WTC11 (cell line): ENCODE results near the gene ACAD9. TPM values are rescaled to one million over a fixed set of nuclear protein-coding genes. Genes with fewer than 3 reads are reported as not detected.

Experiments used
- ATAC-seq: fragments of 200-7000 bp; cut with Tn5 transposase; 2 replicates; pipeline ENCODE4 v1.10.0; 2021; ENCODE audit warnings: mild to moderate bottlenecking, moderate library complexity
- CTCF ChIA-PET: fragments of 300-600 bp; sonication (Branson Sonifier 250); formaldehyde crosslinking; loops from one replicate; lab custom pipeline; 2021; ENCODE audit warnings: antibody characterized with exemption; lab: Charles Lee
- POLR2A ChIA-PET: fragments of 350-600 bp; sonication (Branson Sonifier 250); formaldehyde crosslinking; loops from one replicate; lab custom pipeline; 2021; ENCODE audit warnings: antibody characterized with exemption; lab: Charles Lee
- DNase-seq: peaks from one replicate; pipeline ENCODE4 v3.0.0; 2021; ENCODE audit warnings: low spot score
- H3K27ac Mint-ChIP-seq: 2 replicates; pipeline ENCODE4 v1.8.0; 2021; ENCODE audit warnings: mixed read lengths
- H3K27me3 Mint-ChIP-seq: 2 replicates; pipeline ENCODE4 v1.8.0; 2021; ENCODE audit warnings: low read depth, mild to moderate bottlenecking, moderate library complexity, mixed read lengths
- H3K36me3 Mint-ChIP-seq: 2 replicates; pipeline ENCODE4 v1.8.0; 2021; ENCODE audit warnings: mixed read lengths
- H3K4me1 Mint-ChIP-seq: 2 replicates; pipeline ENCODE4 v1.8.0; 2022; ENCODE audit warnings: mixed read lengths
- H3K4me3 Mint-ChIP-seq: 2 replicates; pipeline ENCODE4 v1.8.0; 2021; ENCODE audit warnings: mild to moderate bottlenecking, moderate library complexity, mixed read lengths
- H3K9me3 Mint-ChIP-seq: 2 replicates; pipeline ENCODE4 v1.8.0; 2021; ENCODE audit warnings: mixed read lengths
- CREB1 ChIP-seq: sonication (generic); formaldehyde crosslinking; IDR thresholded peaks from 2 replicates; pipeline ENCODE4 v1.8.0; 2023; ENCODE audit warnings: mild to moderate bottlenecking, missing genetic modification reagents
- E2F4 ChIP-seq: sonication (generic); formaldehyde crosslinking; IDR thresholded peaks from 2 replicates; pipeline ENCODE4 v1.8.1; 2022; ENCODE audit warnings: low read depth, mild to moderate bottlenecking, moderate library complexity, missing genetic modification reagents, borderline replicate concordance
- ELF4 ChIP-seq: sonication (generic); formaldehyde crosslinking; IDR thresholded peaks from 2 replicates; pipeline ENCODE4 v1.8.1; 2022; ENCODE audit warnings: low read depth, mild to moderate bottlenecking, moderate library complexity, missing genetic modification reagents
- ETV6 ChIP-seq: sonication (generic); formaldehyde crosslinking; IDR thresholded peaks from 2 replicates; pipeline ENCODE4 v1.8.1; 2022; ENCODE audit warnings: mild to moderate bottlenecking, missing genetic modification reagents
- FOXJ3 ChIP-seq: sonication (generic); formaldehyde crosslinking; IDR thresholded peaks from 2 replicates; pipeline ENCODE4 v1.9.0; 2021; ENCODE audit warnings: missing genetic modification reagents, mild to moderate bottlenecking, borderline replicate concordance
- FOXK1 ChIP-seq: sonication (generic); formaldehyde crosslinking; IDR thresholded peaks from 2 replicates; pipeline ENCODE4 v1.8.0; 2022; ENCODE audit warnings: mild to moderate bottlenecking, moderate library complexity, missing genetic modification reagents
- GRHL2 ChIP-seq: fragments of 250-450 bp; sonication (Bioruptor Pico); IDR thresholded peaks from 2 replicates; pipeline ENCODE4 v1.8.0; 2022; ENCODE audit warnings: mild to moderate bottlenecking, moderate library complexity; ENCODE audit not compliant: insufficient replicate concordance, severe bottlenecking
- HMGA2 ChIP-seq: fragments of 250-450 bp; sonication (Bioruptor Pico); IDR thresholded peaks from 2 replicates; pipeline ENCODE4 v1.4.0; 2021; ENCODE audit warnings: mild to moderate bottlenecking, moderate library complexity
- JUN ChIP-seq: sonication (generic); formaldehyde crosslinking; IDR thresholded peaks from 2 replicates; pipeline ENCODE4 v1.8.0; 2023; ENCODE audit warnings: mild to moderate bottlenecking, missing genetic modification reagents
- KAT7 ChIP-seq: sonication (generic); formaldehyde crosslinking; IDR thresholded peaks from 2 replicates; pipeline ENCODE4 v1.8.1; 2023; ENCODE audit warnings: missing genetic modification reagents, mild to moderate bottlenecking, borderline replicate concordance
- NFE2L1 ChIP-seq: sonication (generic); formaldehyde crosslinking; IDR thresholded peaks from 2 replicates; pipeline ENCODE4 v1.8.1; 2023; ENCODE audit warnings: missing genetic modification reagents
- NFYB ChIP-seq: sonication (generic); formaldehyde crosslinking; conservative IDR thresholded peaks from 2 replicates; pipeline ENCODE4 v1.8.0; 2022; ENCODE audit warnings: low read depth, missing genetic modification reagents
- SMAD3 ChIP-seq: sonication (generic); formaldehyde crosslinking; IDR thresholded peaks from 2 replicates; pipeline ENCODE4 v1.8.0; 2022; ENCODE audit warnings: missing genetic modification reagents, mild to moderate bottlenecking, borderline replicate concordance
- TEAD1 ChIP-seq: sonication (generic); formaldehyde crosslinking; IDR thresholded peaks from 2 replicates; pipeline ENCODE4 v1.8.0; 2022; ENCODE audit warnings: mild to moderate bottlenecking, missing genetic modification reagents
- USF2 ChIP-seq: sonication (generic); formaldehyde crosslinking; IDR thresholded peaks from 2 replicates; pipeline ENCODE4 v1.8.1; 2023; ENCODE audit warnings: mild to moderate bottlenecking, missing genetic modification reagents, moderate library complexity
- ZNF219 ChIP-seq: sonication (generic); formaldehyde crosslinking; IDR thresholded peaks from 2 replicates; pipeline ENCODE4 v1.8.0; 2023; ENCODE audit warnings: missing genetic modification reagents, mild to moderate bottlenecking, borderline replicate concordance
- ZNF232 ChIP-seq: sonication (generic); formaldehyde crosslinking; IDR thresholded peaks from 2 replicates; pipeline ENCODE4 v1.8.0; 2022; ENCODE audit warnings: mild to moderate bottlenecking, missing genetic modification reagents
- ZNF281 ChIP-seq: sonication (generic); formaldehyde crosslinking; IDR thresholded peaks from 2 replicates; pipeline ENCODE4 v1.8.0; 2023; ENCODE audit warnings: mild to moderate bottlenecking, missing genetic modification reagents
- ZNF423 ChIP-seq: fragments of 250-450 bp; sonication (Bioruptor Pico); IDR thresholded peaks from 2 replicates; pipeline ENCODE4 v2.1.2; 2022; ENCODE audit warnings: mild to moderate bottlenecking, moderate library complexity
- ZNF425 ChIP-seq: fragments of 250-450 bp; sonication (Bioruptor Pico); conservative IDR thresholded peaks from 2 replicates; pipeline ENCODE4 v1.9.0; 2021; ENCODE audit warnings: mild to moderate bottlenecking
- total RNA-seq: library from RNA; stranded (reverse); gene quantifications from 3 replicates; pipeline ENCODE4 v1.2.3, GENCODE V29; 2021
- TF ChIP-seq, protein P1 (sequence below): sonication (generic); formaldehyde crosslinking; IDR thresholded peaks from 2 replicates; pipeline ENCODE4 v1.8.1; 2023; ENCODE audit warnings: mild to moderate bottlenecking, missing genetic modification reagents
- TF ChIP-seq, protein P2 (sequence below): fragments of 250-450 bp; sonication (Bioruptor Pico); IDR thresholded peaks from 2 replicates; pipeline ENCODE4 v1.9.0; 2021; ENCODE audit warnings: moderate library complexity, mild to moderate bottlenecking, inconsistent platforms, borderline replicate concordance
- TF ChIP-seq, protein P3 (sequence below): sonication (generic); formaldehyde crosslinking; IDR thresholded peaks from 2 replicates; pipeline ENCODE4 v1.8.0; 2022; ENCODE audit warnings: mild to moderate bottlenecking, missing genetic modification reagents
- TF ChIP-seq, protein P4 (sequence below): sonication (generic); formaldehyde crosslinking; IDR thresholded peaks from 2 replicates; pipeline ENCODE4 v1.8.1; 2023; ENCODE audit warnings: mild to moderate bottlenecking, moderate library complexity, missing genetic modification reagents

The ACAD9 gene
- total RNA-seq, 1 experiment from 2014 or later = 31.2 TPM

DNA sequence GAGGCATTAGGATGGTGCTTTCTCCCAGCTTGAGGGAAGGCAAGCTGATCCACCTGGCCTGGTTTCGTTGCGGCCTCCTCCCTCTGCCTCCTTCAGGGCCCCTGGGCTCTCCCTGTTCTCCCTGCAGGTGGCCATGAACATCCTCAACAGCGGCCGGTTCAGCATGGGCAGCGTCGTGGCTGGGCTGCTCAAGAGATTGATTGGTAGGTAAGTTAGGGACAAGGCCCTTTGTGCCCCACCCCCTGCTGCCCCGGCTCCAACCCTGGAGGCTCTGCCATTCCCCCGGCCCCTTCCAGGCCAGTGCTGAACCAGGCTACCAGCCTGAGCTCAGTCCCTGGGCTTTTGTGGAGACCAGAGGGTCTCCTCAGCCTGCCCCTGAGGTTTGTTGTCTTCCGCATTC, 23.0 kb downstream of the ACAD9 start:
- POLR2A ChIA-PET = no interaction called here

DNA sequence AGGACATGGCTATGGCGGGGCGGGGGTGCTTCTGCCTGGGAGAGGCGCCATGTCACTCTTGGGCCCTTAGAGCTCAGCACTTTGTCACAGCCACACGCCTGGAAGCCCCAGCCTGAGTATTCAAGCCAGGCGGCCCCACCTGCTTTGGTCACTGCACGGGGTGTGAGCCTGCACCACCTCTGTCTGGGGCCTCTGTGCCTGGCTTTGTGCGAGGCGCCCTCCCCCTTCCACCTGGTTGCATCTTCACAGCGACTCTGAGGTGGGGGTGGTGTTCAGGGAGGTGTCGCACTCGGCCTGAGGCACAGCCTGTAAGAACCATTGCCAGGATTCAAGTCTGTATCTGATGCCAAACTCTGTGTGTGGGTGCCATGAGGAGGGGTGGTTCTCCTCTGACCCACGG, 24.1 kb downstream of the ACAD9 start:
- CTCF ChIA-PET = no interaction called here
- no peak overlapping the region for H3K27ac Mint-ChIP-seq
- H3K36me3 Mint-ChIP-seq = peaks cover 47% of the 10 kb centered on the region
- no peak overlapping the region for H3K4me3 Mint-ChIP-seq
- H3K9me3 Mint-ChIP-seq = no peaks in the 10 kb centered on the region
- H3K27me3 Mint-ChIP-seq = no peaks in the 10 kb centered on the region
- no peaks in the 10 kb centered on the region for H3K4me1 Mint-ChIP-seq
- ATAC-seq (no peak), DNase-seq (no peak)
- POLR2A ChIA-PET = no interaction called here
- TF ChIP-seq TEAD1 (CRISPR knock-in tag) = no peak
- no peak for TF ChIP-seq USF2 (CRISPR knock-in tag)
- TF ChIP-seq HMGA2 = no peak
- TF ChIP-seq NFYB (CRISPR knock-in tag) = no peak
- TF ChIP-seq ZNF281 (CRISPR knock-in tag) = no peak
- TF ChIP-seq NFE2L1 (CRISPR knock-in tag) = no peak
- no peak for TF ChIP-seq ZNF425 (CRISPR knock-in tag)
- no peak for TF ChIP-seq KAT7 (CRISPR knock-in tag)
- TF ChIP-seq FOXK1 (CRISPR knock-in tag) = no peak
- no peak for TF ChIP-seq E2F4 (CRISPR knock-in tag)
- no peak for TF ChIP-seq ZNF423 (CRISPR knock-in tag)
- TF ChIP-seq, protein P1, sequence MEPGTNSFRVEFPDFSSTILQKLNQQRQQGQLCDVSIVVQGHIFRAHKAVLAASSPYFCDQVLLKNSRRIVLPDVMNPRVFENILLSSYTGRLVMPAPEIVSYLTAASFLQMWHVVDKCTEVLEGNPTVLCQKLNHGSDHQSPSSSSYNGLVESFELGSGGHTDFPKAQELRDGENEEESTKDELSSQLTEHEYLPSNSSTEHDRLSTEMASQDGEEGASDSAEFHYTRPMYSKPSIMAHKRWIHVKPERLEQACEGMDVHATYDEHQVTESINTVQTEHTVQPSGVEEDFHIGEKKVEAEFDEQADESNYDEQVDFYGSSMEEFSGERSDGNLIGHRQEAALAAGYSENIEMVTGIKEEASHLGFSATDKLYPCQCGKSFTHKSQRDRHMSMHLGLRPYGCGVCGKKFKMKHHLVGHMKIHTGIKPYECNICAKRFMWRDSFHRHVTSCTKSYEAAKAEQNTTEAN (CRISPR knock-in tag) = no peak
- TF ChIP-seq ZNF232 = no peak
- TF ChIP-seq CREB1 (CRISPR knock-in tag) = no peak
- TF ChIP-seq, protein P2, sequence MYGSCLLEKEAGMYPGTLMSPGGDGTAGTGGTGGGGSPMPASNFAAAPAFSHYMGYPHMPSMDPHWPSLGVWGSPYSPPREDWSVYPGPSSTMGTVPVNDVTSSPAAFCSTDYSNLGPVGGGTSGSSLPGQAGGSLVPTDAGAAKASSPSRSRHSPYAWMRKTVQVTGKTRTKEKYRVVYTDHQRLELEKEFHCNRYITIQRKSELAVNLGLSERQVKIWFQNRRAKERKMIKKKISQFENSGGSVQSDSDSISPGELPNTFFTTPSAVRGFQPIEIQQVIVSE = no peak
- TF ChIP-seq, protein P3, sequence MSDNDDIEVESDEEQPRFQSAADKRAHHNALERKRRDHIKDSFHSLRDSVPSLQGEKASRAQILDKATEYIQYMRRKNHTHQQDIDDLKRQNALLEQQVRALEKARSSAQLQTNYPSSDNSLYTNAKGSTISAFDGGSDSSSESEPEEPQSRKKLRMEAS (CRISPR knock-in tag) = no peak
- no peak for TF ChIP-seq GRHL2 (CRISPR knock-in tag)

More for the DNA sequence above, 23.0 kb downstream of the ACAD9 start:
- Mint-ChIP-seq H3K27me3 (no peaks in the 10 kb centered on the region), H3K4me3 (no peak overlapping the region), H3K27ac (no peak overlapping the region), H3K36me3 (peaks cover 55% of the 10 kb centered on the region), H3K4me1 (no peaks in the 10 kb centered on the region), H3K9me3 (no peaks in the 10 kb centered on the region)
- DNase-seq = no peak
- no peak for TF ChIP-seq FOXJ3 (CRISPR knock-in tag)
- TF ChIP-seq SMAD3 (CRISPR knock-in tag) = no peak
- TF ChIP-seq, protein P4, sequence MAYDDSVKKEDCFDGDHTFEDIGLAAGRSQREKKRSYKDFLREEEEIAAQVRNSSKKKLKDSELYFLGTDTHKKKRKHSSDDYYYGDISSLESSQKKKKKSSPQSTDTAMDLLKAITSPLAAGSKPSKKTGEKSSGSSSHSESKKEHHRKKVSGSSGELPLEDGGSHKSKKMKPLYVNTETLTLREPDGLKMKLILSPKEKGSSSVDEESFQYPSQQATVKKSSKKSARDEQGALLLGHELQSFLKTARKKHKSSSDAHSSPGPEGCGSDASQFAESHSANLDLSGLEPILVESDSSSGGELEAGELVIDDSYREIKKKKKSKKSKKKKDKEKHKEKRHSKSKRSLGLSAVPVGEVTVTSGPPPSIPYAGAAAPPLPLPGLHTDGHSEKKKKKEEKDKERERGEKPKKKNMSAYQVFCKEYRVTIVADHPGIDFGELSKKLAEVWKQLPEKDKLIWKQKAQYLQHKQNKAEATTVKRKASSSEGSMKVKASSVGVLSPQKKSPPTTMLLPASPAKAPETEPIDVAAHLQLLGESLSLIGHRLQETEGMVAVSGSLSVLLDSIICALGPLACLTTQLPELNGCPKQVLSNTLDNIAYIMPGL (CRISPR knock-in tag) = no peak
- no peak for TF ChIP-seq E2F4 (CRISPR knock-in tag)
- no peak for TF ChIP-seq ETV6 (CRISPR knock-in tag)
- TF ChIP-seq ZNF219 (CRISPR knock-in tag) = no peak
- TF ChIP-seq NFYB (CRISPR knock-in tag) = no peak
- no peak for TF ChIP-seq ELF4 (CRISPR knock-in tag)
- no peak for TF ChIP-seq JUN (CRISPR knock-in tag)
- CTCF ChIA-PET = interaction anchor here (0.7 kb wide), 1 partner anchor 285 kb away, joined by 3 read pairs; no protein-coding TSS in a partner anchor
- no peak for ATAC-seq
